ENCODE measurements around the gene GNAS-AS1. TPM values are rescaled to one million over a fixed set of nuclear protein-coding genes. Genes with fewer than 3 reads are reported as not detected.

The GNAS-AS1 gene
- total RNA-seq, 1 donor from 2014 or later, result not detected

GRCh38 chr20:58787211-58788005, 63.3 kb downstream of the GNAS-AS1 start:
- DNase-seq (ENCODE audit: extremely low read depth, low read depth, low spot score), result no peak

GRCh38 chr20:58784321-58785074, 66.2 kb downstream of the GNAS-AS1 start:
- no peak for DNase-seq (ENCODE audit: extremely low read depth, low read depth, low spot score)

- DNase-seq (ENCODE audit: extremely low read depth, low read depth, low spot score), result no peak
Observed at GRCh38 chr20:58783511-58784011, 67.1 kb downstream of the GNAS-AS1 start.

DNA sequence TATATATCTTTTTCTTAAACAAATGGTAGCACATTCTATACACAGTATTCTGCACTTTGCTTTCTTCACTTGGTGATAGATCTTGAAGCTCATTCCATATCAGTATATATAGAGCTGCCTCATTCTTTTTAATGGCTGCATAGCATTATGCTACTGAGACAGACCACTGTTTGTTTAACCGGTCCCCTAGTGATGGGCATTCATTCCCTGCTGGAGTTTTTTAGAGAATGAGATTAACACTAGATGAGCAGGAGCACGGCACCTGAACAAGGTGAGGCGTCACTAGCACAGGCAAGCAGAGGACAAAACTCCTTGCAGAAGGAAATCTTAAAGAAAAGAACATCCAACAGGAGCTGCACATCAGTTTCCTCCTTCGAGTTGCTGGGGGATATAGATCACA, 69.6 kb downstream of the GNAS-AS1 start:
- DNase-seq (ENCODE audit: extremely low read depth, low read depth, low spot score), result no peak

GRCh38 chr20:58778760-58779159, 71.9 kb downstream of the GNAS-AS1 start:
- no peak for DNase-seq (ENCODE audit: extremely low read depth, low read depth, low spot score)

- no peak for DNase-seq (ENCODE audit: extremely low read depth, low read depth, low spot score)
Observed at GRCh38 chr20:58777657-58778056, 73.0 kb downstream of the GNAS-AS1 start.

DNA sequence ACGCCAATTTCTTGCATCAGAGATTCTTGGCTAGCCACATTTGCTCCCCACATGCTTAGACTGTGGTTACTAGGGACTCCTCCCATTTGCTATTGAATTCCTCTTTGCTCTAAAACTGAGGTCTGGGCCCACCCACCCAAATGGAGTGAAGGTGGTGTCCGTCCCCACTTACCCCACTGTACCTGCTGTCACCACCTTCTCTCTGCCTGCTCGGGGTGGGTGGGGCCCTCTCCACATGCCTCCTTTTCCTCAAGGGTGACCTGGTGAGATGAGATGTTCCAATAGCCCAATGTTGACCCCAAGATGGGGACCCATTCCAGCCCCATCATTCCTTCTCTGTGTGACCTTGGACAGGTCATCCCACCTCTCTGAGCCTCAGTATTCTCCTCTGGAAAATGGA, 74.6 kb downstream of the GNAS-AS1 start:
- DNase-seq (ENCODE audit: extremely low read depth, low read depth, low spot score), result no peak

DNA sequence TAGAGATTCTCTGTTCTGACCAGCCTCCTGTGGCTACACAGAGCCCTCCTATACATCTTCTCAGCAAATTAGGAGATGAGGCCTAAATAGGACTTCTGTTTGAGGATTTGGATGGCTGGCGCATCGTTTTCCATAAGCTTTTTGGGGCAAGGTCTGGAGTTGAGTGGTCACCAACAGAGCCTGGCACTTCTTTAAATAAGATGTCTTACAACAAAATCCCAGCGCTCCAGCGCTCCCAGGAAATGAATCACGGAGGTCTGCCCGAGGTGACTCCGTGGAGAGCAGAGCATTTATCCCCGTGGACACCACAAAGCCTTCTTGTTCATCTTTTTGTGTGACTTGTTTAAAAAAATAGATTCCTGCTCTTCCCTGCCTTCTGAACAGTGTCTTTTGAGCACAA, 75.3 kb downstream of the GNAS-AS1 start:
- no peak for DNase-seq (ENCODE audit: extremely low read depth, low read depth, low spot score)

- no peak for DNase-seq (ENCODE audit: extremely low read depth, low read depth, low spot score)
Observed at GRCh38 chr20:58774667-58775263, 75.9 kb downstream of the GNAS-AS1 start.

GRCh38 chr20:58774214-58774613, 76.5 kb downstream of the GNAS-AS1 start:
- DNase-seq (ENCODE audit: extremely low read depth, low read depth, low spot score), result no peak

- DNase-seq (ENCODE audit: extremely low read depth, low read depth, low spot score), result no peak
Observed at GRCh38 chr20:58772786-58773185, 77.9 kb downstream of the GNAS-AS1 start.

Other genes starting within 250 kb of the GNAS-AS1 start
- gene STX16, start 199.6 kb downstream of the GNAS-AS1 start, total RNA-seq, result 27.7 and 47.1 TPM in 2 replicates
- 30.5 and 36.9 TPM in 2 replicates for gene NPEPL1, start 158.1 kb downstream of the GNAS-AS1 start, total RNA-seq
- gene GNAS, start 1.8 kb upstream of the GNAS-AS1 start, total RNA-seq, result 827 and 1,103 TPM in 2 replicates
- 38.2 and 49.2 TPM in 2 replicates for gene NELFCD, start 130.4 kb upstream of the GNAS-AS1 start, total RNA-seq
- 164 and 252 TPM in 2 replicates for gene CTSZ, start 156.4 kb upstream of the GNAS-AS1 start, total RNA-seq
- gene TUBB1, start 168.5 kb upstream of the GNAS-AS1 start, total RNA-seq, result not detected in 2 replicates
- 27.9 and 41.7 TPM in 2 replicates for gene ATP5F1E, start 181.4 kb upstream of the GNAS-AS1 start, total RNA-seq
- 29.5 and 50.7 TPM in 2 replicates for gene PRELID3B, start 191.9 kb upstream of the GNAS-AS1 start, total RNA-seq

Measured in glomerular endothelial cell (primary cell).